Osteoblast (primary cell): ENCODE results near the gene GPR148. TPM values are rescaled to one million over a fixed set of nuclear protein-coding genes. Genes with fewer than 3 reads are reported as not detected.

Experiments used
- DNase-seq: peaks from one replicate; pipeline ENCODE4 v3.0.0; 2011; ENCODE audit warnings: low spot score, mixed read lengths; ENCODE audit not compliant: insufficient read length; ENCODE audit errors: missing footprints
- H2AFZ ChIP-seq: 2 replicates; pipeline ENCODE4 v1.6.0; 2011; ENCODE audit warnings: mild to moderate bottlenecking, low read length
- H3K27ac ChIP-seq: 2 replicates; pipeline ENCODE4 v1.5.1; 2011; ENCODE audit warnings: mild to moderate bottlenecking, low read depth, low read length, moderate library complexity
- H3K27me3 ChIP-seq: 2 replicates; pipeline ENCODE4 v1.6.0; 2012; ENCODE audit warnings: mild to moderate bottlenecking, control low read depth, inconsistent platforms, low read length, moderate library complexity; ENCODE audit not compliant: insufficient read depth
- H3K36me3 ChIP-seq: 2 replicates; pipeline ENCODE4 v1.5.1; 2011; ENCODE audit warnings: mild to moderate bottlenecking, low read length, control low read depth, moderate library complexity; ENCODE audit not compliant: insufficient read depth
- H3K4me1 ChIP-seq: 2 replicates; pipeline ENCODE4 v1.5.1; 2011; ENCODE audit warnings: mild to moderate bottlenecking, low read length, control low read depth, moderate library complexity; ENCODE audit not compliant: insufficient read depth
- H3K4me2 ChIP-seq: 2 replicates; pipeline ENCODE4 v1.6.0; 2011; ENCODE audit warnings: mild to moderate bottlenecking, low read length; ENCODE audit not compliant: insufficient read depth
- H3K4me3 ChIP-seq: fragments of 200-600 bp; sonication (generic); 3 replicates; pipeline ENCODE4 v1.5.1; 2012; ENCODE audit warnings: mild to moderate bottlenecking, low read length, inconsistent platforms; ENCODE audit not compliant: insufficient read depth
- H3K79me2 ChIP-seq: 2 replicates; pipeline ENCODE4 v1.6.0; 2012; ENCODE audit warnings: mild to moderate bottlenecking, low read length, control low read depth, inconsistent platforms; ENCODE audit not compliant: insufficient read depth
- H3K9me3 ChIP-seq: 2 replicates; pipeline ENCODE4 v1.5.1; 2011; ENCODE audit warnings: low read depth, low read length, control low read depth
- H4K20me1 ChIP-seq: 2 replicates; pipeline ENCODE4 v1.6.0; 2012; ENCODE audit warnings: mild to moderate bottlenecking, low read length, control low read depth; ENCODE audit not compliant: insufficient read depth
- total RNA-seq: library from RNA; depleted of rRNA; stranded (reverse); fragments of >200 nt; gene quantifications from 2 replicates; pipeline ENCODE4 v1.2.3, GENCODE V29; 2012
- TF ChIP-seq, protein P1 (sequence below): IDR thresholded peaks from 2 replicates; pipeline ENCODE4 v1.5.1; 2011; ENCODE audit warnings: mild to moderate bottlenecking, low read depth, low read length, moderate library complexity; ENCODE audit errors: extremely low read depth

GPR148 gene
- total RNA-seq, 1 donor = not detected

DNA sequence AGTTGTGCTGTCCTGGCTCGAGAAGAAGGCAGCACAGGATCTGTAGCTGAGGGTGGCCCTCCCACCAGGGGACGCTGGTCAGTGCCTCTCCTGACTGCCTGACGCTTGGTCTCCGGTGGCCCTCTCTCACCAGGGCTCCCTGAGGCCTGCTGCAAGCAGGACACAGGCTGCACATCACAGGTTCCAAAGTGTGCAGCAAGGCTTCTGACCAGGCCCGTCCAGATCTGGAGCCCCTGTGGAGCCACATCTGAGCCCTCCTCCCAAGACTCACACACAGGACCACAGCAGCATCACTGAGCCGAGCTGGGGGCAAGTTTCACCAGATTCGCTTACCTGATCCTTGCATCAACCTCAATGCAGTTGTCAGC, 38.5 kb downstream of the GPR148 start:
- Histone ChIP-seq H3K9me3 (no peaks in the 10 kb centered on the region), H3K36me3 (no peaks in the 10 kb centered on the region), H3K4me2 (no peak overlapping the region), H3K4me3 (no peak overlapping the region), H3K79me2 (no peaks in the 10 kb centered on the region), H2AFZ (no peak overlapping the region), H4K20me1 (no peaks in the 10 kb centered on the region), H3K27ac (no peak overlapping the region), H3K27me3 (no peaks in the 10 kb centered on the region), H3K4me1 (no peaks in the 10 kb centered on the region)
- peak; percentile 62 for DNase-seq
- TF ChIP-seq, protein P1, sequence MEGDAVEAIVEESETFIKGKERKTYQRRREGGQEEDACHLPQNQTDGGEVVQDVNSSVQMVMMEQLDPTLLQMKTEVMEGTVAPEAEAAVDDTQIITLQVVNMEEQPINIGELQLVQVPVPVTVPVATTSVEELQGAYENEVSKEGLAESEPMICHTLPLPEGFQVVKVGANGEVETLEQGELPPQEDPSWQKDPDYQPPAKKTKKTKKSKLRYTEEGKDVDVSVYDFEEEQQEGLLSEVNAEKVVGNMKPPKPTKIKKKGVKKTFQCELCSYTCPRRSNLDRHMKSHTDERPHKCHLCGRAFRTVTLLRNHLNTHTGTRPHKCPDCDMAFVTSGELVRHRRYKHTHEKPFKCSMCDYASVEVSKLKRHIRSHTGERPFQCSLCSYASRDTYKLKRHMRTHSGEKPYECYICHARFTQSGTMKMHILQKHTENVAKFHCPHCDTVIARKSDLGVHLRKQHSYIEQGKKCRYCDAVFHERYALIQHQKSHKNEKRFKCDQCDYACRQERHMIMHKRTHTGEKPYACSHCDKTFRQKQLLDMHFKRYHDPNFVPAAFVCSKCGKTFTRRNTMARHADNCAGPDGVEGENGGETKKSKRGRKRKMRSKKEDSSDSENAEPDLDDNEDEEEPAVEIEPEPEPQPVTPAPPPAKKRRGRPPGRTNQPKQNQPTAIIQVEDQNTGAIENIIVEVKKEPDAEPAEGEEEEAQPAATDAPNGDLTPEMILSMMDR = no peak

DNA sequence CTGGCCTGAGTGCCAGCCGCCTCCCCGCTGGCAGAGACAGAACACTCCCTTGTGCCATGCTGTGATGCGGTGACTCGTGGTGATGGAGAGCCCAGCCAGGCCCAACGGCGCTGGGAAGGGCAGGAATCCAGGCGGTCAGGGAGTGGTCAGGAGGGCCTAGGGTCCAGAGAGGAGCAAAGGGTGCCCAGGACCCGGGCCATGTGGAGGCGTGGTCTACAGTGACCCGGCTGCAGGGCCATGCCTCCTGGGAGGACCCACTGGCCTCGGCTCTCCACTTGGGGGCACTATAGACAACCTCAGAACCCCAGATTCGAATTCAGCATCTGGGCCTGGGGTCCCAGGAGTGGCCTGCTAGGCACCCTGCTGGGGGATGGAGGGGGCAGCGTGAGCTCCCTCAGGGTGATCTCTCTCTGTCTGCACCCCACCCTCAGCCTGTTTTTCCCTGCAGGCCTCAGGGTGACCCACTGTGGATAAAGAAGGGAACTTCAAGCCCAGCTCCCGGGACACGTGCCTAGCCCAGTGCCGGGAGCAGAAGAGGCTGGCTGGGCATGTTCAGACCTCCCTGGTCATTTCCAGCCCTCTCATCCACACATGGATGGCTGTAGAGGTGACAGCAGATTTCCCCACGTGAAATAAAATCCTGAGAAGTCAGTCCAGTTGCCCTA, 39.5 kb downstream of the GPR148 start:
- no peak overlapping the region for H2AFZ ChIP-seq
- no peak overlapping the region for H3K27ac ChIP-seq
- peak; percentile 74 for DNase-seq
- H3K27me3 ChIP-seq = no peaks in the 10 kb centered on the region
- no peak overlapping the region for H3K4me2 ChIP-seq
- no peaks in the 10 kb centered on the region for H3K4me1 ChIP-seq
- no peaks in the 10 kb centered on the region for H3K79me2 ChIP-seq
- TF ChIP-seq, protein P1 = no peak
- no peaks in the 10 kb centered on the region for H3K36me3 ChIP-seq
- no peaks in the 10 kb centered on the region for H3K9me3 ChIP-seq
- no peak overlapping the region for H3K4me3 ChIP-seq
- no peaks in the 10 kb centered on the region for H4K20me1 ChIP-seq

- H3K4me1 ChIP-seq = no peaks in the 10 kb centered on the region
- H3K4me3 ChIP-seq = no peak overlapping the region
- H3K27ac ChIP-seq = no peak overlapping the region
- TF ChIP-seq, protein P1 = no peak
- H3K4me2 ChIP-seq = no peak overlapping the region
- no peaks in the 10 kb centered on the region for H3K79me2 ChIP-seq
- no peaks in the 10 kb centered on the region for H3K27me3 ChIP-seq
- H2AFZ ChIP-seq = no peak overlapping the region
- no peaks in the 10 kb centered on the region for H4K20me1 ChIP-seq
- peak; percentile 65 for DNase-seq
- H3K36me3 ChIP-seq = no peaks in the 10 kb centered on the region
- no peaks in the 10 kb centered on the region for H3K9me3 ChIP-seq
Measured at GRCh38 chr2:130769343-130769907, 40.6 kb downstream of the GPR148 start.

- H3K79me2 ChIP-seq = no peaks in the 10 kb centered on the region
- no peak overlapping the region for H2AFZ ChIP-seq
- no peaks in the 10 kb centered on the region for H3K27me3 ChIP-seq
- no peak overlapping the region for H3K4me3 ChIP-seq
- no peak overlapping the region for H3K4me2 ChIP-seq
- no peaks in the 10 kb centered on the region for H3K36me3 ChIP-seq
- no peaks in the 10 kb centered on the region for H4K20me1 ChIP-seq
- no peaks in the 10 kb centered on the region for H3K4me1 ChIP-seq
- DNase-seq = no peak
- TF ChIP-seq, protein P1 = no peak
- H3K9me3 ChIP-seq = no peaks in the 10 kb centered on the region
- H3K27ac ChIP-seq = no peak overlapping the region
Measured at GRCh38 chr2:130776550-130776949, 47.7 kb downstream of the GPR148 start.
